MG63 (cell line): ENCODE measurements around the gene SLC22A1. TPM values are rescaled to one million over a fixed set of nuclear protein-coding genes. Genes with fewer than 3 reads are reported as not detected.
A peak's percentile ranks its signal among the peaks of the same experiment; 100 is the strongest.
"Not testable (repeated sequence)": the region's sequence is repeated elsewhere in the genome, so short reads cannot be mapped to it uniquely, and the experiment has no call there.

Experiments
- DNase-seq: peaks from one replicate; pipeline ENCODE4 v3.0.0-alpha.2; 2020
- H3K27me3 ChIP-seq: fragments of 250-450 bp; sonication (Bioruptor Pico); 2 replicates; pipeline ENCODE4 v1.5.1; 2020; ENCODE audit warnings: mild to moderate bottlenecking, moderate library complexity
- H3K36me3 ChIP-seq: fragments of 250-450 bp; sonication (Bioruptor Pico); 2 replicates; pipeline ENCODE4 v1.5.1; 2020; ENCODE audit warnings: mild to moderate bottlenecking, moderate library complexity
- H3K4me3 ChIP-seq: fragments of 250-450 bp; sonication (Bioruptor Pico); 2 replicates; pipeline ENCODE4 v1.5.1; 2020; ENCODE audit warnings: mild to moderate bottlenecking, moderate library complexity
- H3K9me3 ChIP-seq: fragments of 250-450 bp; sonication (Bioruptor Pico); 2 replicates; pipeline ENCODE4 v1.5.1; 2020; ENCODE audit warnings: mild to moderate bottlenecking, moderate library complexity
- total RNA-seq: library from RNA; depleted of rRNA; stranded (reverse); fragments of >200 nt; shearing (Covaris generic); gene quantifications from 2 replicates; pipeline ENCODE4 v1.2.3, GENCODE V29; 2014; ENCODE audit warnings: low replicate concordance

SLC22A1 gene
- total RNA-seq, 1 experiment from 2014 or later: not detected

GRCh38 chr6:160089534-160089897 is 32.1 kb upstream of the SLC22A1 start:
- H3K9me3 ChIP-seq: no peaks in the 10 kb centered on the region
- DNase-seq: no peak
- H3K36me3 ChIP-seq: peaks cover 30% of the 10 kb centered on the region
- H3K27me3 ChIP-seq: no peaks in the 10 kb centered on the region
- H3K4me3 ChIP-seq: no peak overlapping the region

GRCh38 chr6:160090442-160091239 is 31.0 kb upstream of the SLC22A1 start:
- H3K4me3 ChIP-seq, H3K27me3 ChIP-seq, H3K9me3 ChIP-seq, DNase-seq: not testable (repeated sequence)
- H3K36me3 ChIP-seq: peaks cover 24% of the 10 kb centered on the region

DNA sequence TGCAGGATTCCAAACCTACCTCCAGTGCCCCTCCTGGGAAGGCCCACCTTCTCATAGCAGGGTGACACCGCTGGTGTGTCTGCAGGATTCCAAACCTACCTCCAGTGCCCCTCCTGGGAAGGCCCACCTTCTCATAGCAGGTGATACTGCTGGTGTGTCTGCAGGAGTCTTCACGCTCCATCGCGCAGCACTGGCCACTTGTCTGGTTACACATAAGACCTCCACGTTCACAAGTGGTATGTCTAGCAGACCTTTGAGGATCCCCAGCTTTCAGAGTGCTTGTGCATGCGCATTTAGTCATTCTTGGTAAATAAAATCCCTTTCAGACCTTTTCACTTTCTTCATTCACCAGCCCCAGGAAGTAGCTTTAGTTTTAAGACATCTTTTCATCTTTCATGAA is 29.4 kb upstream of the SLC22A1 start:
- not testable (repeated sequence) for H3K4me3 ChIP-seq, H3K27me3 ChIP-seq, H3K9me3 ChIP-seq, DNase-seq
- H3K36me3 ChIP-seq: peaks cover 22% of the 10 kb centered on the region

DNA sequence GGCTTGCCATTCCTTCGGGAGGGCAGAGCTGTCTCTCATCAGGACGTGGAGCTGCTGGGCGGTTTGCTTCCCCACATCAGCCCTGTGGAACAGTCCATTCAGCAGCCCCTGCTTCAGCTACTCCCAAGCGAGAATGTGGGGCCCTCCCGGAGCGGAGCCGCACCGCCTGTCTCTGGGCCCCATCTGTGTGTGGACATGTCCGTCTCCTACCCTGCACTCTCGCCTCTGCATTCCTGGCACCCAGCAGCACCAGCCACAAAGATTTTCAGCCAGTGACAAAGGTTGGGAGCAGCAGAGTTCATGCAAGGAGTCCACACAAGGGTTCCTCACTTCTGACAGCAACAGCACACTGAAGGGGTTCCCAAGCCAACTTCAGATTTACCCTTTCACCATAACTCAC is 29.0 kb upstream of the SLC22A1 start:
- no peak for DNase-seq
- Histone ChIP-seq H3K9me3 (no peaks in the 10 kb centered on the region), H3K4me3 (no peak overlapping the region), H3K36me3 (peaks cover 22% of the 10 kb centered on the region), H3K27me3 (no peaks in the 10 kb centered on the region)

DNA sequence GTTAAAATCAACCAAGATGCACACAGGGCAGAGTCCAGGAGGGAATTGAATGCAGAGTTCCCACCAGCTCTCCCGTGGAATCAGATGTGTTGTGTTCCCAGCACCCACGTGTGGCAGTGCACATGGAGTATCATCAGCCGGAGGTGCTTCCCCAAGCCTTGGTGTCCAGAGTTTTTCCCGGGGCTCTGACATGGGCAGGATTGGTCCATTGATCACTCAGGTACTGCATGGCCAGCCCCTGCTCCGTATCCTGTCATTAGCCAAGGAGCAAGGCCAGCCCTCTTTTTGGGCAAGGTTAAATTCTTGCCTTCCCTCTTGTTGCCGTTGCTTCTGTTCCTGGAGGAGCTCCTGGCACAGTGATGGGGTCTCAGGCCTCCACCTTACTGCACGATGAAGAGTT is 28.6 kb upstream of the SLC22A1 start:
- peaks cover 22% of the 10 kb centered on the region for H3K36me3 ChIP-seq

GRCh38 chr6:160093946-160094345 is 27.7 kb upstream of the SLC22A1 start:
- no peaks in the 10 kb centered on the region for H3K9me3 ChIP-seq
- H3K36me3 ChIP-seq: peaks cover 21% of the 10 kb centered on the region
- DNase-seq: no peak
- H3K27me3 ChIP-seq: no peaks in the 10 kb centered on the region
- H3K4me3 ChIP-seq: no peak overlapping the region

More for the DNA sequence above, 28.6 kb upstream of the SLC22A1 start:
- Histone ChIP-seq H3K4me3 (no peak overlapping the region), H3K9me3 (no peaks in the 10 kb centered on the region), H3K27me3 (no peaks in the 10 kb centered on the region)
- DNase-seq: no peak

DNA sequence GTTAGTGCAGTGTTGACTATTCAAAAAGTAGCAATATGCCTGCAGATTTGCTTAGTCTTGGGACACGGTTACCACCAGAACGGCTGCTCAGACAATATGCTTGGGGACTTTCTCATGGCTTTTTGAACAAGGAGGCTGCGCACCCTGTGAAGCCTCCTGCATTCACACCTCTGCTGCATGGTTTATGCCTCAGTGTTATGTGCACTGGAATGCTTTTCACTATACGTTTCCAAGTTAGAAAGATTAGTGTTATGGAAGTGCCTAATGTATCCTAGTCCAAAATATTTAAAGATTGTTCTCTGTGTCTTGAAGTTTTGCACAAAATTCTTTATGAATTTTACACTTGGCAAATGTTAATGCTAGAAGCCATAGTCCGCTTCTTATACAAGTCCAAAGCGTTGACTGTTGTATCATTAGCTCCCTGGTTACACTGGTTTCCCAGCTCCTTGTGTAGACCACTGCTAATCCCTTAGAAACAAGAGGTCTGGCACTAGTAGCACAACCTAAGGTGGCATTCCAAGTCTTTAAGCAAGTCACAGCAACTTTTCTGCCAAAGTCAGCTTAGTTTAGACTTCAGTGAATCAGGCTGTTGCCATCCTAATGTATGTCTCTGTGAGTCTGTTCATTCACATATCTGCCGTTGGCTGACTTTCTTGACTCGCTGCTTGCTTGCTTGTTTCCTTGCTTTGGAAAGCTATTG is 26.3 kb upstream of the SLC22A1 start:
- no peak for DNase-seq
- Histone ChIP-seq H3K27me3 (no peaks in the 10 kb centered on the region), H3K9me3 (no peaks in the 10 kb centered on the region), H3K4me3 (no peak overlapping the region), H3K36me3 (peaks cover 7% of the 10 kb centered on the region)

DNA sequence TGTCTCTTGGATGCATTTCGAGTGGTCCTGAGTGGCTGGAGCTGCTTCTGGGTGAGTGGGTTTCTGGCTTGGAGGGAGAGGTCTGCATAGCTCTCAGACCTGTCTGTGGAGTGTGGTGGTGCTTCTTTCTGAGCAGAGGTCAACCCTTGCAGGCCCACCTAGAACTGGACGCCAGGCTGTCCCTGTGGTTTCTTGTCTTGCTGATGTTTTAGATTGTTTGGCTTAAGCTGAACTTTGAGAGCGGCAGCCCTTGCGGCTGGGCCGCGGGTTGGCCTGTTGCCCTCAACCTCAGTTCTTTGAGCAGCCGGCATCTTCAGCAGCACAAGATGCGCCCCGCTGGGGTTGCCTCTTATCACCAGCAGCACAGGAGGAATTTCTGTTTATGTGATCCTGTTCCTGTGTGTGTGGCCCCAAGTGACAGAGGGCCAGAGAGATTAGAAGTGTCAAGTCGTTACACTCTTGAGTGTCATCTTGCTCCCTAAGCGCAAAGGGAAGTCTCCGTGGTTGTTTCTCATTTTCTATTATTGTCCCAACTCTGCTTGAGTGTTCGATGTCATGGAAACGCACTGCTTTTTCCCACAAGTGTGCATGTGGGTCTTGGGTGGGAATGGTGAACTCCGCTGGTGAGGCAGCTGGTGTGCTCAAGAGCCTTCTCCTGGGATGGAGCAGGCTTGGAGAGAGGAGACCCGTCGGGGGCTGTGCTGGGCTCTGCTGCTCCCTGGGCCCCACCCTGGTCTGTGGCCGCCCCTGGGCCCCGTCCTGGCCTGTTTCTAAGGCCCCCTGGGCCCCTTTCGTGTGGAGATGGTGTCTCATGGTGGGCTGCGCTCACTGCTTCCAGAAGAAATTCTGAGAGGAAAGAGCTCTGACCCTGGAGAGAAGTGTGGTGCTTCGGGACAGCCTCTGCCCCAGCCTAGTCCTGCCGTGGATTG is 20.1 kb upstream of the SLC22A1 start:
- no peaks in the 10 kb centered on the region for H3K27me3 ChIP-seq
- H3K9me3 ChIP-seq: no peaks in the 10 kb centered on the region
- no peak for DNase-seq
- no peak overlapping the region for H3K4me3 ChIP-seq
- peaks cover 15% of the 10 kb centered on the region for H3K36me3 ChIP-seq

DNA sequence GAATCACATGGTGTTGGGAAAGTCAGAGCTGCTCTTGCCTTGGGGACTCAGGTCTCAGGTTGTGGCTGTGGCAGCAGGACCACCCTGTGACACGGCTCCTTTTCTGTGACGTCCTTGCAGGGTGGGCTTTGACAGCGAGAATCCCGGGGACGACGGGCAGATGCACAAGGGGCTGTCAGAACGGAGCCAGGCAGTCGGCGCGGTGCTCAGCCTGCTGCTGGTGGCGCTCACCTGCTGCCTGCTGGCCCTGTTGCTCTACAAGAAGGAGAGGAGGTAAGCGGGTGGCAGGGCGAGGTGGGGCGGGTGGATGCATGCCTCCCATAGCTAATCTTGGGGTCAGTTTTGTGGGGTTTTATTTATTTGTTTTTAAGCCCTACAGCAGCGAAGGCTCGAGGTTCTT is 19.2 kb upstream of the SLC22A1 start:
- H3K27me3 ChIP-seq: no peaks in the 10 kb centered on the region
- H3K36me3 ChIP-seq: peaks cover 15% of the 10 kb centered on the region
- H3K9me3 ChIP-seq: no peaks in the 10 kb centered on the region

DNA sequence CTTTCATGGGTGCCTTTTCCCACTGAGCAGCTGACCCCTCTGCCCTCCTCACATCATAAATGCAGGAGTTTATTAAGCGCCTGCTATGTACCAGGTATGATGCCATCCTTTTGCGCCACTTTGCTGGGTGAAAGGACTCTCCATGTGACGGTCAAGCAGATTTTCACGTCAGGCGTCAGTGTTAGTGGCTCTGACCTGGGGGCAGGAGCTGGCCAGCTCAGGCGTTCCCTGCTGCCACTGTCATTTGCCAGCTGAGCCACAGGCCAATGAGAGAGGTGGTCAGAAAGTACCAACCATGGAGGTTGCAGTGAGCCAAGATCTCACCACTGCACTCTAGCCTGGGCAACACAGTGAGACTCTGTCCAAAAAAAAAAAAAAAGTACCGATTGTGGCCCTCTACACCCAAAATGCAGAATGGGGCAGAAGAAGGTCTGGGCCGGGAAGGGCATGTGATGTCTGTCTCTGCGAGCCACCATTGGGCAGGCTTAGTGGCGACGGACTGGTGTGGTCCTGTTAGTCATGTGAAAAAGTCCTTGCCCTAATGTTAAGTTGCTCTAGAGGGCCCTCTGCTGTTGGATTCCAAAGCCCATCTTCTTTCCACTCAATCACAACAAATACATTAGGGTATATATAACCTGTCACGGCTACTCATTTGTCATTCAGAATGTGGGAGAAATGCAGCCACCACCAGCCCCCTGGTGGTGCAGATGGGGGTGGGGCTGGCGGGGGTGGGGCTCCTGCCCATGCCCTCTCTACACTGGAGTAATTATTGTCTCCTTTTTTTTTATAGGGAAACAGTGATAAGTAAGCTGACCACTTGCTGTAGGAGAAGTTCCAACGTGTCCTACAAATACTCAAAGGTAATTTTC is 18.4 kb upstream of the SLC22A1 start:
- Histone ChIP-seq H3K9me3 (no peaks in the 10 kb centered on the region), H3K4me3 (no peak overlapping the region), H3K36me3 (peaks cover 15% of the 10 kb centered on the region), H3K27me3 (no peaks in the 10 kb centered on the region)
- peak; percentile 6 for DNase-seq

More for the DNA sequence above, 19.2 kb upstream of the SLC22A1 start:
- H3K4me3 ChIP-seq: no peak overlapping the region
- DNase-seq: no peak

- peaks cover 12% of the 10 kb centered on the region for H3K36me3 ChIP-seq
- no peak overlapping the region for H3K4me3 ChIP-seq
- DNase-seq: no peak
- no peaks in the 10 kb centered on the region for H3K27me3 ChIP-seq
- no peaks in the 10 kb centered on the region for H3K9me3 ChIP-seq
These were observed 17.9 kb upstream of the SLC22A1 start for GRCh38 chr6:160103825-160104100.

- Histone ChIP-seq H3K36me3 (peaks cover 12% of the 10 kb centered on the region), H3K4me3 (no peak overlapping the region), H3K27me3 (no peaks in the 10 kb centered on the region), H3K9me3 (no peaks in the 10 kb centered on the region)
- DNase-seq: no peak
These were observed 16.6 kb upstream of the SLC22A1 start for GRCh38 chr6:160104821-160105517.

GRCh38 chr6:160106010-160106409 is 15.6 kb upstream of the SLC22A1 start:
- no peak for DNase-seq
- no peak overlapping the region for H3K4me3 ChIP-seq
- H3K36me3 ChIP-seq: peaks cover 11% of the 10 kb centered on the region
- no peaks in the 10 kb centered on the region for H3K27me3 ChIP-seq
- H3K9me3 ChIP-seq: no peaks in the 10 kb centered on the region

- Histone ChIP-seq H3K4me3 (no peak overlapping the region), H3K9me3 (no peaks in the 10 kb centered on the region), H3K27me3 (no peaks in the 10 kb centered on the region), H3K36me3 (peaks cover 9% of the 10 kb centered on the region)
- no peak for DNase-seq
These were observed 14.9 kb upstream of the SLC22A1 start for GRCh38 chr6:160106701-160107100.

- DNase-seq: no peak
- Histone ChIP-seq H3K9me3 (no peaks in the 10 kb centered on the region), H3K27me3 (no peaks in the 10 kb centered on the region), H3K4me3 (no peak overlapping the region), H3K36me3 (peaks cover 6% of the 10 kb centered on the region)
These were observed 13.5 kb upstream of the SLC22A1 start for GRCh38 chr6:160108077-160108476.

GRCh38 chr6:160110586-160111123 is 11.0 kb upstream of the SLC22A1 start:
- H3K9me3 ChIP-seq: no peaks in the 10 kb centered on the region
- no peak overlapping the region for H3K4me3 ChIP-seq
- no peaks in the 10 kb centered on the region; the same call in 1 of the 2 replicates for H3K36me3 ChIP-seq
- no peaks in the 10 kb centered on the region for H3K27me3 ChIP-seq
- no peak for DNase-seq
